Renal cortical epithelial cell (primary cell): ENCODE results near the gene LRRC2. TPM values are rescaled to one million over a fixed set of nuclear protein-coding genes. Genes with fewer than 3 reads are reported as not detected.
"Not testable (repeated sequence)": the region's sequence is repeated elsewhere in the genome, so short reads cannot be mapped to it uniquely, and the experiment has no call there.

Source experiments
- DNase-seq: peaks from one replicate; pipeline ENCODE4 v3.0.0-alpha.2; 2011; ENCODE audit warnings: low read depth
- total RNA-seq: library from RNA; depleted of rRNA; stranded (reverse); fragments of >200 nt; gene quantifications from 2 replicates; pipeline ENCODE4 v1.2.3, GENCODE V29; 2014

Gene LRRC2
- 0.17 and 0.45 TPM in 2 replicates for total RNA-seq

- no peak for DNase-seq
These were observed at the start of gene LRRC2 for GRCh38 chr3:46566040-46566641. Gene LRRC2, minus strand, starts transcription at chr3:46566302. Its CDS starts 14,711 bp downstream, at chr3:46551591.

GRCh38 chr3:46615050-46615775 lies 49.1 kb upstream of the LRRC2 start:
- DNase-seq, result no peak

GRCh38 chr3:46614431-46614830 lies 48.3 kb upstream of the LRRC2 start:
- no peak for DNase-seq

GRCh38 chr3:46613313-46614005 lies 47.4 kb upstream of the LRRC2 start:
- DNase-seq, result no peak

GRCh38 chr3:46612324-46612723 lies 46.2 kb upstream of the LRRC2 start, which contains the start of gene FAM240A:
Gene FAM240A, plus strand, starts transcription at chr3:46612525. Its CDS starts 159 bp downstream, at chr3:46612684.
- DNase-seq, result peak; percentile 96

- DNase-seq, result no peak
These were observed 44.0 kb upstream of the LRRC2 start for GRCh38 chr3:46609944-46610722.

- DNase-seq, result peak; percentile 51
These were observed 43.2 kb upstream of the LRRC2 start for GRCh38 chr3:46609212-46609721.

GRCh38 chr3:46607603-46608028 lies 41.5 kb upstream of the LRRC2 start:
- DNase-seq, result no peak

GRCh38 chr3:46604127-46604526 lies 38.0 kb upstream of the LRRC2 start:
- no peak for DNase-seq

- no peak for DNase-seq
These were observed 37.4 kb upstream of the LRRC2 start for GRCh38 chr3:46603446-46604046.

GRCh38 chr3:46599590-46599989 lies 33.5 kb upstream of the LRRC2 start:
- no peak for DNase-seq

GRCh38 chr3:46595819-46596314 lies 29.8 kb upstream of the LRRC2 start:
- no peak for DNase-seq

- no peak for DNase-seq
These were observed 28.6 kb upstream of the LRRC2 start for GRCh38 chr3:46594723-46595122.

GRCh38 chr3:46593979-46594378 lies 27.9 kb upstream of the LRRC2 start:
- DNase-seq, result no peak

GRCh38 chr3:46593274-46593862 lies 27.3 kb upstream of the LRRC2 start:
- no peak for DNase-seq

GRCh38 chr3:46587268-46587667 lies 21.2 kb upstream of the LRRC2 start:
- DNase-seq, result not testable (repeated sequence)

- no peak for DNase-seq
These were observed 20.7 kb upstream of the LRRC2 start for GRCh38 chr3:46586738-46587246.

GRCh38 chr3:46585799-46586693 lies 19.9 kb upstream of the LRRC2 start:
- peak; percentile 96 for DNase-seq
